ENCODE data around the gene SORCS2. TPM values are rescaled to one million over a fixed set of nuclear protein-coding genes. Genes with fewer than 3 reads are reported as not detected.

The SORCS2 gene
- total RNA-seq, 6 donors from 2014 or later = 2.2 to 28.3 (median 7.2) TPM

GRCh38 chr4:7693237-7693608 lies 500.9 kb downstream of the SORCS2 start:
- WGBS, 2 donors = 74 to 87% methylated on average over 6 of the region's 6 CpGs
- no peaks in the 10 kb centered on the region for H3K9me3 ChIP-seq

GRCh38 chr4:7693711-7694110 lies 501.4 kb downstream of the SORCS2 start:
- no peaks in the 10 kb centered on the region for H3K4me1 ChIP-seq
- no peaks in the 10 kb centered on the region for H3K27me3 ChIP-seq
- TF ChIP-seq CTCF (IDR thresholded peaks at IDR 0.05) (no peak), POLR2AphosphoS5 (IDR thresholded peaks at IDR 0.05) (no peak), POLR2A (IDR thresholded peaks at IDR 0.05) (no peak), EP300 (IDR thresholded peaks at IDR 0.05) (no peak)
- DNase-seq = no peak
- no peaks in the 10 kb centered on the region for H3K36me3 ChIP-seq
- no peak overlapping the region for H3K4me3 ChIP-seq
- WGBS, 2 donors = 92 to 93% methylated on average over 12 of the region's 12 CpGs
- no peak overlapping the region for H3K27ac ChIP-seq
- H3K9me3 ChIP-seq = no peaks in the 10 kb centered on the region
- ATAC-seq (ENCODE audit: low FRiP score in 2 of 2) = no peak

More at GRCh38 chr4:7693237-7693608, 500.9 kb downstream of the SORCS2 start:
- no peak for DNase-seq
- no peaks in the 10 kb centered on the region for H3K27me3 ChIP-seq
- no peak overlapping the region for H3K27ac ChIP-seq
- ATAC-seq (ENCODE audit: low FRiP score in 2 of 2) = no peak
- H3K36me3 ChIP-seq = no peaks in the 10 kb centered on the region
- H3K4me1 ChIP-seq = no peaks in the 10 kb centered on the region
- no peak overlapping the region for H3K4me3 ChIP-seq
- no peak for TF ChIP-seq CTCF (IDR thresholded peaks at IDR 0.05)
- no peak for TF ChIP-seq POLR2A (IDR thresholded peaks at IDR 0.05)
- TF ChIP-seq EP300 (IDR thresholded peaks at IDR 0.05) = no peak
- no peak for TF ChIP-seq POLR2AphosphoS5 (IDR thresholded peaks at IDR 0.05)

- no peaks in the 10 kb centered on the region for H3K27me3 ChIP-seq
These were observed 502.0 kb downstream of the SORCS2 start for GRCh38 chr4:7694324-7694723.

GRCh38 chr4:7697343-7697742 lies 505.0 kb downstream of the SORCS2 start:
- WGBS, 2 donors = 71% methylated on average over 7 to 8 of the region's 8 CpGs
- Histone ChIP-seq H3K4me3 (no peak overlapping the region), H3K36me3 (no peaks in the 10 kb centered on the region), H3K4me1 (no peaks in the 10 kb centered on the region), H3K27me3 (no peaks in the 10 kb centered on the region), H3K9me3 (no peaks in the 10 kb centered on the region), H3K27ac (no peak overlapping the region)
- no peak for ATAC-seq (ENCODE audit: low FRiP score in 2 of 2)
- no peak for DNase-seq
- TF ChIP-seq POLR2AphosphoS5 (IDR thresholded peaks at IDR 0.05) (no peak), POLR2A (IDR thresholded peaks at IDR 0.05) (no peak), EP300 (IDR thresholded peaks at IDR 0.05) (no peak), CTCF (IDR thresholded peaks at IDR 0.05) (no peak)

More at GRCh38 chr4:7694324-7694723, 502.0 kb downstream of the SORCS2 start:
- Histone ChIP-seq H3K9me3 (no peaks in the 10 kb centered on the region), H3K36me3 (no peaks in the 10 kb centered on the region), H3K4me1 (no peaks in the 10 kb centered on the region), H3K27ac (no peak overlapping the region), H3K4me3 (no peak overlapping the region)
- 78 to 85% methylated on average over 13 of the region's 13 CpGs for WGBS, 2 donors
- DNase-seq (peak in 1 of 2 donors; percentile 52), ATAC-seq (ENCODE audit: low FRiP score in 2 of 2) (no peak)
- TF ChIP-seq CTCF (IDR thresholded peaks at IDR 0.05) (no peak), EP300 (IDR thresholded peaks at IDR 0.05) (no peak), POLR2A (IDR thresholded peaks at IDR 0.05) (no peak), POLR2AphosphoS5 (IDR thresholded peaks at IDR 0.05) (no peak)

GRCh38 chr4:7697821-7698220 lies 505.5 kb downstream of the SORCS2 start:
- WGBS, 2 donors = 35 to 68% methylated on average over 5 to 13 of the region's 13 CpGs
- H3K27ac ChIP-seq = no peak overlapping the region
- no peaks in the 10 kb centered on the region for H3K27me3 ChIP-seq
- H3K4me1 ChIP-seq = no peaks in the 10 kb centered on the region
- no peak for TF ChIP-seq POLR2AphosphoS5 (IDR thresholded peaks at IDR 0.05)
- no peak for TF ChIP-seq CTCF (IDR thresholded peaks at IDR 0.05)
- no peak for TF ChIP-seq EP300 (IDR thresholded peaks at IDR 0.05)
- no peak for TF ChIP-seq POLR2A (IDR thresholded peaks at IDR 0.05)
- ATAC-seq (ENCODE audit: low FRiP score in 2 of 2) (no peak), DNase-seq (no peak)
- H3K9me3 ChIP-seq = no peaks in the 10 kb centered on the region
- no peaks in the 10 kb centered on the region for H3K36me3 ChIP-seq
- no peak overlapping the region for H3K4me3 ChIP-seq
